HG02571 (cell line): Measurements from ENCODE around the gene UNC79.
"Not testable (repeated sequence)": the region's sequence is repeated elsewhere in the genome, so short reads cannot be mapped to it uniquely, and the experiment has no call there.

ENCODE experiments used
- ATAC-seq: cut with Tn5 transposase; IDR thresholded peaks from one replicate; pipeline ENCODE4 v1.9.1; 2021; ENCODE audit warnings: mild to moderate bottlenecking, moderate library complexity; ENCODE audit not compliant: unreplicated experiment

UNC79 gene

GRCh38 chr14:93493054-93493453 lies 62.3 kb downstream of the UNC79 start:
- ATAC-seq: no peak

GRCh38 chr14:93493622-93494021 lies 62.9 kb downstream of the UNC79 start:
- ATAC-seq: not testable (repeated sequence)

GRCh38 chr14:93496856-93497741 lies 66.4 kb downstream of the UNC79 start:
- ATAC-seq: no peak

- ATAC-seq: no peak
Observed at GRCh38 chr14:93510056-93510455, 79.3 kb downstream of the UNC79 start.

GRCh38 chr14:93511001-93511400 lies 80.3 kb downstream of the UNC79 start:
- no peak for ATAC-seq

- ATAC-seq: no peak
Observed at GRCh38 chr14:93520053-93520607, 89.4 kb downstream of the UNC79 start.

GRCh38 chr14:93522221-93522620 lies 91.5 kb downstream of the UNC79 start:
- no peak for ATAC-seq

- ATAC-seq: not testable (repeated sequence)
Observed at GRCh38 chr14:93525216-93525615, 94.5 kb downstream of the UNC79 start.

GRCh38 chr14:93525696-93526451 lies 95.1 kb downstream of the UNC79 start:
- no peak for ATAC-seq

- no peak for ATAC-seq
Observed at GRCh38 chr14:93527203-93527607, 96.5 kb downstream of the UNC79 start.

- ATAC-seq: no peak
Observed at GRCh38 chr14:93528884-93529558, 98.3 kb downstream of the UNC79 start.

- ATAC-seq: no peak
Observed at GRCh38 chr14:93531644-93532043, 100.9 kb downstream of the UNC79 start.

- no peak for ATAC-seq
Observed at GRCh38 chr14:93532541-93532940, 101.8 kb downstream of the UNC79 start.

- no peak for ATAC-seq
Observed at GRCh38 chr14:93533437-93533836, 102.7 kb downstream of the UNC79 start.

GRCh38 chr14:93533842-93534241 lies 103.1 kb downstream of the UNC79 start:
- ATAC-seq: peak; percentile 74

- no peak for ATAC-seq
Observed at GRCh38 chr14:93535537-93535936, 104.8 kb downstream of the UNC79 start.

GRCh38 chr14:93536945-93537344 lies 106.2 kb downstream of the UNC79 start:
- ATAC-seq: no peak

- no peak for ATAC-seq
Observed at GRCh38 chr14:93537951-93538350, 107.2 kb downstream of the UNC79 start.

GRCh38 chr14:93538413-93538812 lies 107.7 kb downstream of the UNC79 start:
- ATAC-seq: no peak

GRCh38 chr14:93540235-93540634 lies 109.5 kb downstream of the UNC79 start:
- no peak for ATAC-seq

GRCh38 chr14:93543766-93544165 lies 113.0 kb downstream of the UNC79 start:
- ATAC-seq: no peak
